ENCODE results near the gene GNAL.

GNAL gene

DNA sequence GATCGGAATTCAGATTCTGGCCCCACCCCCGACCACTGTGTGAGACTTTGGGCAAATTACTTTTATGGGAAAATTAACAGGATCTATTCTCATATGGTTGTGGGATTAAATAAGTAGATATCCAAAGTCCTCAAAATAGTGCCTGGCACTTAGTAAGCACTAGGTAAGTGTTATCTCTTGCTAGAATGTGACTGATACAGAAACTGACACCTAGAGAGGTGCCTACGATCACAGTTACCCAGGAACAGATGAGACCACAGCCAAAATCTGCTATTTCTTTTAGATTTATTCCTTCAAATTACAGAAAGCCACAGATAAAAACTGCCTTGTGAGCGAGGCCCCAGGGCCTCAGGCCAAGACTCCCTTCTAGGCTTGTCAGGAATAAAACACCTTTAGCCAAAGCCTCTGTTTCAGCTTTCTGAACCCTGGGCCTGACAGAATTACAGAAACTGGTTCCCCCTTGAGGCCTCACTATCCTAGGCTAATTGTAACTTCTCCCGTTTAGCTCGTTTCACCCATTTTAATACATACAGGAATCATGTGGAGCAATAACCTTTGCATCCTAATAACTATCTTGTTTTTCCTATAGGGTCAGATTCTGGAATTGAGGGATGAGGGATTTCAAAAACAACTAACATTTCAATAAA, 139.8 kb downstream of the GNAL start:
- Histone ChIP-seq H3K9ac (ENCODE audit: low read depth, low read length) (no peak overlapping the region), H3K9me3 (ENCODE audit: insufficient read depth, low read length, severe bottlenecking) (no peaks in the 10 kb centered on the region), H3K79me2 (ENCODE audit: insufficient read depth, low read length) (no peaks in the 10 kb centered on the region), H4K20me1 (ENCODE audit: insufficient read depth, low read length) (no peaks in the 10 kb centered on the region), H3K4me2 (ENCODE audit: insufficient read depth, low read length) (no peak overlapping the region), H3K4me1 (ENCODE audit: insufficient read depth, low read length) (no peaks in the 10 kb centered on the region), H3K36me3 (ENCODE audit: insufficient read depth, low read length) (no peaks in the 10 kb centered on the region), H3K4me3 (ENCODE audit: low read depth in 1 of 2, low read length in 2 of 2) (no peak overlapping the region), H3K27me3 (ENCODE audit: insufficient read depth, low read length, poor library complexity) (no peaks in the 10 kb centered on the region), H3K27ac (ENCODE audit: low read length) (no peak overlapping the region), H2AFZ (ENCODE audit: low read depth, low read length) (no peak overlapping the region)
- ATAC-seq (ENCODE audit: insufficient read depth, low read depth), result no peak
- no peak for TF ChIP-seq CTCF (IDR thresholded peaks at IDR 0.05; ENCODE audit: borderline replicate concordance, extremely low read depth, low read length, poor library complexity, severe bottlenecking)
- no peak for TF ChIP-seq EZH2 (IDR thresholded peaks at IDR 0.05; ENCODE audit: borderline replicate concordance, low read depth, low read length, severe bottlenecking)
- DNase-seq, result no peak

DNA sequence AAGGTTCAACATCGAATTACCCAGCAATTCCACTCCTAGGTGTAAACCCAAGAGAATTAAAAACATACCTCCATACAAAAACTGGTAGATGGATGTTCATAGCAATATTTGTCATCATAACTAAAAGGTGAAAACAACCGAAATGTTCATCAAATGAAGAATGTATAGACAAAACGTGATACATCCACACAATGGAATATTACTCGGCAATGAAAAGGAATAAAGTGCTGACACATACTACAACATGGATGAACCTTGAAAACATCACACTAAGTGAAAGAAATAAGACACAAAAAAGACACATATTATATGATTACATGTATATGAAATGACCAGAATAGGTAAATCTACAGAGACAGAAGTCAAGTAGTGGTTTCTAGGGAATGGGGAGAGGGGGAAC, 141.5 kb downstream of the GNAL start:
- Histone ChIP-seq H3K9ac (ENCODE audit: low read depth, low read length) (no peak overlapping the region), H3K79me2 (ENCODE audit: insufficient read depth, low read length) (no peaks in the 10 kb centered on the region), H2AFZ (ENCODE audit: low read depth, low read length) (no peak overlapping the region), H4K20me1 (ENCODE audit: insufficient read depth, low read length) (no peaks in the 10 kb centered on the region), H3K36me3 (ENCODE audit: insufficient read depth, low read length) (no peaks in the 10 kb centered on the region), H3K27me3 (ENCODE audit: insufficient read depth, low read length, poor library complexity) (no peaks in the 10 kb centered on the region), H3K4me3 (ENCODE audit: low read depth in 1 of 2, low read length in 2 of 2) (no peak overlapping the region), H3K27ac (ENCODE audit: low read length) (no peak overlapping the region), H3K4me2 (ENCODE audit: insufficient read depth, low read length) (no peak overlapping the region), H3K9me3 (ENCODE audit: insufficient read depth, low read length, severe bottlenecking) (no peaks in the 10 kb centered on the region), H3K4me1 (ENCODE audit: insufficient read depth, low read length) (no peaks in the 10 kb centered on the region)
- ATAC-seq (ENCODE audit: insufficient read depth, low read depth), result no peak
- DNase-seq, result no peak
- TF ChIP-seq EZH2 (IDR thresholded peaks at IDR 0.05; ENCODE audit: borderline replicate concordance, low read depth, low read length, severe bottlenecking) (no peak), CTCF (IDR thresholded peaks at IDR 0.05; ENCODE audit: borderline replicate concordance, extremely low read depth, low read length, poor library complexity, severe bottlenecking) (no peak)

GRCh38 chr18:11831921-11832320, 142.9 kb downstream of the GNAL start:
- ATAC-seq (ENCODE audit: insufficient read depth, low read depth) (no peak), DNase-seq (no peak)
- Histone ChIP-seq H3K9me3 (ENCODE audit: insufficient read depth, low read length, severe bottlenecking) (no peaks in the 10 kb centered on the region), H3K36me3 (ENCODE audit: insufficient read depth, low read length) (no peaks in the 10 kb centered on the region), H3K9ac (ENCODE audit: low read depth, low read length) (no peak overlapping the region), H3K4me3 (ENCODE audit: low read depth in 1 of 2, low read length in 2 of 2) (no peak overlapping the region), H3K27me3 (ENCODE audit: insufficient read depth, low read length, poor library complexity) (no peaks in the 10 kb centered on the region), H3K4me2 (ENCODE audit: insufficient read depth, low read length) (no peak overlapping the region), H3K4me1 (ENCODE audit: insufficient read depth, low read length) (no peaks in the 10 kb centered on the region), H4K20me1 (ENCODE audit: insufficient read depth, low read length) (no peaks in the 10 kb centered on the region), H3K27ac (ENCODE audit: low read length) (no peak overlapping the region), H3K79me2 (ENCODE audit: insufficient read depth, low read length) (no peaks in the 10 kb centered on the region), H2AFZ (ENCODE audit: low read depth, low read length) (no peak overlapping the region)
- TF ChIP-seq EZH2 (IDR thresholded peaks at IDR 0.05; ENCODE audit: borderline replicate concordance, low read depth, low read length, severe bottlenecking), result no peak
- TF ChIP-seq CTCF (IDR thresholded peaks at IDR 0.05; ENCODE audit: borderline replicate concordance, extremely low read depth, low read length, poor library complexity, severe bottlenecking), result no peak

Data from DND-41 (cell line).